ENCODE data around the gene UCKL1. TPM values are rescaled to one million over a fixed set of nuclear protein-coding genes. Genes with fewer than 3 reads are reported as not detected.

UCKL1 gene
- total RNA-seq, 6 donors from 2014 or later = 23.0 to 103 (median 37.3) TPM

DNA sequence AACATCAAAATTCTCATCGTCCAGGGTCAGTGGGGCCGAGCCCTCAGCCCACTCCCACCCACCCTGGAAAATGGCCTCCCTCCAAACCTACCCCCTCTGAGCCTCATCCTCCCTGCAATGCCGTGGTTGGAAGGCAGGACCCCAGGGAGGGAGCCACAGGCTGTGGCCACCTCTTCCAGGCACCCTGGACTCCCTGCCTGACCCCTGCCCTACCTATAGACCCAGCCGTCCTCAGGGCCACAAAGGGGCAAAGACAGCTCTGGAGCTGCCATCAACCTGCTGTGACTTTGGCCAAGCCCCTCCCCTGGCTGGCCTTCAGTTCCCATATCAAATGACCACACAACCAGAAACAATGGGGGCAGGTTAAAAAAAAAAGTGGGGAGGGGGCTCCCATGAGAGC, 2.3 kb upstream of the UCKL1 start:
- H3K27ac ChIP-seq = no peak overlapping the region
- H3K27me3 ChIP-seq = no peaks in the 10 kb centered on the region
- 74 to 78% methylated on average over 2 to 4 of the region's 4 CpGs for WGBS, 2 donors
- H3K4me3 ChIP-seq = no peak overlapping the region
- TF ChIP-seq POLR2A (IDR thresholded peaks at IDR 0.05) (no peak), EP300 (IDR thresholded peaks at IDR 0.05) (no peak), POLR2AphosphoS5 (IDR thresholded peaks at IDR 0.05) (no peak)
- TF ChIP-seq, protein P1, sequence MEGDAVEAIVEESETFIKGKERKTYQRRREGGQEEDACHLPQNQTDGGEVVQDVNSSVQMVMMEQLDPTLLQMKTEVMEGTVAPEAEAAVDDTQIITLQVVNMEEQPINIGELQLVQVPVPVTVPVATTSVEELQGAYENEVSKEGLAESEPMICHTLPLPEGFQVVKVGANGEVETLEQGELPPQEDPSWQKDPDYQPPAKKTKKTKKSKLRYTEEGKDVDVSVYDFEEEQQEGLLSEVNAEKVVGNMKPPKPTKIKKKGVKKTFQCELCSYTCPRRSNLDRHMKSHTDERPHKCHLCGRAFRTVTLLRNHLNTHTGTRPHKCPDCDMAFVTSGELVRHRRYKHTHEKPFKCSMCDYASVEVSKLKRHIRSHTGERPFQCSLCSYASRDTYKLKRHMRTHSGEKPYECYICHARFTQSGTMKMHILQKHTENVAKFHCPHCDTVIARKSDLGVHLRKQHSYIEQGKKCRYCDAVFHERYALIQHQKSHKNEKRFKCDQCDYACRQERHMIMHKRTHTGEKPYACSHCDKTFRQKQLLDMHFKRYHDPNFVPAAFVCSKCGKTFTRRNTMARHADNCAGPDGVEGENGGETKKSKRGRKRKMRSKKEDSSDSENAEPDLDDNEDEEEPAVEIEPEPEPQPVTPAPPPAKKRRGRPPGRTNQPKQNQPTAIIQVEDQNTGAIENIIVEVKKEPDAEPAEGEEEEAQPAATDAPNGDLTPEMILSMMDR (IDR thresholded peaks at IDR 0.05) = no peak
- H3K9me3 ChIP-seq = no peaks in the 10 kb centered on the region
- ATAC-seq (ENCODE audit: low FRiP score in 2 of 2) (no peak), DNase-seq (no peak)
- peaks cover 0 to 46% (median 32%) of the 10 kb centered on the region in 4 donors for H3K36me3 ChIP-seq
- peaks cover 31 to 40% (median 34%) of the 10 kb centered on the region in 4 donors for H3K4me1 ChIP-seq

DNA sequence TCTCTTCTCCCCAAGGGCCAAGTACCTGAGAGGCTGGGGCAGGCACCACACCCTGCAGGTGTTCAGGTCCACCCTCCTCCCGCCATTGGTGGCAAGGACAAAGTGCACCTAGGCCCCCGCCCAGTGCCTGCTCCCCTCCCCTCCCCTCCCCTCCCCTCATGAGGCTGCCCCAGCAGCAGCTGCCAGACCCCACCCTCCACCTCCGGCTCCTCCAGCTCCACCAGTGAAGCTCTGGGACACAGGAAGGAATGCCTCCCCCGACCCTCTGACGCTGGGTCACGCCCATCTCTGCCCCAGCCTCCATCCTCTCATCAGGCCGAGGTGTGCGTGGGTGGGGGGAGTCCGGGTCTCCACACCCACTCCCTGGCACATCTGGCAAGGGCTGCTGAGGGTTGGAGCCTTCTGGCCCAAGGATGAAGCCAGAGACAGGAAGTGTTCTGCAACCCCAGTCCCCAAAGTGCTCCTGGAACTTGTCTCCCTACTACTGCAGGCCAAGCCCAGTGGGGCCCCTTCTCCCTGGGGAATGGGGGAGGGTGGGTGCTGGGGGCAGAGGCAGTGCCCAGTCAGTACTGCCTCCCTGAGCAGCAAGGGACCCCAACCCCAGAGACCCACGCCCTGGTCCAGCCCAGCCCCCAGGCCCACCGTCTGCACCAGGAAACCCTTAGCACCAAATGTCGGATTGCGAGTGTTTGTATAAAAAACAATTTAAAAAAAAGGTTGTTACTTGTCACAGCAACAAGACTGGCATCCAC, 1.6 kb upstream of the UCKL1 start:
- no peaks in the 10 kb centered on the region for H3K27me3 ChIP-seq
- ATAC-seq (ENCODE audit: low FRiP score in 2 of 2) (no peak), DNase-seq (peak in 1 of 2 donors; percentile 59)
- H3K36me3 ChIP-seq = peaks cover 0 to 40% (median 25%) of the 10 kb centered on the region in 4 donors
- 52 to 84% methylated on average over 5 to 12 of the region's 13 CpGs for WGBS, 2 donors
- TF ChIP-seq, protein P1 (IDR thresholded peaks at IDR 0.05) = no peak
- TF ChIP-seq POLR2AphosphoS5 (IDR thresholded peaks at IDR 0.05) (no peak), POLR2A (IDR thresholded peaks at IDR 0.05) (no peak), EP300 (IDR thresholded peaks at IDR 0.05) (no peak)
- H3K4me1 ChIP-seq = peaks cover 32 to 44% (median 35%) of the 10 kb centered on the region in 4 donors
- H3K27ac ChIP-seq = peak overlapping the region in 3 of 4 donors; percentile 10 to 65 (median 60)
- H3K4me3 ChIP-seq = no peak overlapping the region
- H3K9me3 ChIP-seq = no peaks in the 10 kb centered on the region

DNA sequence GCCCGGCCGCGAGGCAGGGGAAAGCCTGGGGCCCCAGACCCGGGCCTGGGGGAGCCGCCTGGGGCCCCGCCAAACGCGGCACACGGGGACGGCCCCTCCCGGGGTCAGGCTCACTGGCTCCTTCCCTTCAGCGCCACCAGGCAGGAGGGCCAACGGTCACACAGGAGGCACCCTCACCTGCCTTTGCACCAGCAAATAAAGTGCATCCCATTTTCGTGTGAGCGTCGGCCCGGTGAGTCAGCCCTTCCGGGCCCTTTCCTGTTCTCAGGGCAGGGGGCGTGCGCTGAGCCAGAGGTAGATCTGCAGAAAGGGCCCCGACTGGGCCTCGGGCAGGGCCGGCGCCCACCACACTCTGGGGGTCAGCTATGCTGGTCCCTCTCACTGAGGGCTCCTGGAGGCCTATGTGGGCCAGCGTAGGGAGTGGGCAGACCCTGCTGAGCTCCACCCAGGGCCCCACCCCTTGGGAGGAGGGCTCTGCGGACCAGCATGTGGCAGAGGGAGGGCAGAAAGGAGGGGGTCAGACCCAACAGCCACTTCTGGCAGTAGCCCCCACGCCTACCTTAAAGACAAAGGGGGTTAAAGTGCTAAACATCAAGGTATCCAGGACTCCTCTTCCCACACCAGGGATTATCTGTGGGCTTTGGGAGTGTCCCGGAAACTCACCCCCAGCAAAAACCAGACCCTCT, 931 bp upstream of the UCKL1 start:
- TF ChIP-seq, protein P1 (IDR thresholded peaks at IDR 0.05) = peak in 1 of 6 experiments; percentile 30
- TF ChIP-seq POLR2A (IDR thresholded peaks at IDR 0.05) (peak in 2 of 4 donors; percentile 39 to 46), POLR2AphosphoS5 (IDR thresholded peaks at IDR 0.05) (peak in 1 of 2 donors; percentile 38), EP300 (IDR thresholded peaks at IDR 0.05) (no peak)
- Histone ChIP-seq H3K4me3 (peak overlapping the region; percentile 62 to 99 (median 79)), H3K36me3 (peaks cover 0 to 37% (median 21%) of the 10 kb centered on the region in 4 donors), H3K4me1 (peaks cover 35 to 52% (median 41%) of the 10 kb centered on the region in 4 donors), H3K9me3 (no peaks in the 10 kb centered on the region), H3K27ac (peak overlapping the region; percentile 26 to 65 (median 48)), H3K27me3 (no peaks in the 10 kb centered on the region)
- DNase-seq (peak; percentile 55 to 88), ATAC-seq (ENCODE audit: low FRiP score in 2 of 2) (peak; percentile 72 to 76)
- 4 to 6% methylated on average over 9 to 27 of the region's 28 CpGs for WGBS, 2 donors

DNA sequence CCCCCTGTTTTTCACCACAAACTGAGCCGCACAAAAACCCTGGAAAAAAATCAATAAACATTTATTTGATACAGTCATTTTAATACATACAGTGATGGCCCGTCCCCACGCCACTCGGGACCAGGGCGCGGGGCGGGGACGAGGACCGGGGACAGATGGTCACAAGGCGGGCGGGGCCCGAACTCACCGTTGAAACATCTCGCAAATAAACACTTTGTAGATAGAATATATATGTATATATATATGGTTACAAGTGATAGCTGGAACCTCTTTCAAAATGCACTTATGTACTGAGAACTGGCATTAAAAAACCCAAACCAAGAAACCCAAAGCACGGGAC, 418 bp upstream of the UCKL1 start:
- Histone ChIP-seq H3K4me1 (peaks cover 41 to 57% (median 46%) of the 10 kb centered on the region in 4 donors), H3K4me3 (peak overlapping the region; percentile 62 to 99 (median 79)), H3K27me3 (no peaks in the 10 kb centered on the region), H3K27ac (peak overlapping the region; percentile 26 to 65 (median 48)), H3K36me3 (peaks cover 0 to 32% (median 19%) of the 10 kb centered on the region in 4 donors), H3K9me3 (no peaks in the 10 kb centered on the region)
- 1 to 2% methylated on average over 14 to 15 of the region's 15 CpGs for WGBS, 2 donors
- no peak for DNase-seq
- ATAC-seq (ENCODE audit: low FRiP score in 2 of 2) = no peak
- TF ChIP-seq EP300 (IDR thresholded peaks at IDR 0.05) (no peak), POLR2A (IDR thresholded peaks at IDR 0.05) (no peak), POLR2AphosphoS5 (IDR thresholded peaks at IDR 0.05) (no peak)
- TF ChIP-seq, protein P1 (IDR thresholded peaks at IDR 0.05) = no peak
